ENCODE data around the gene DNM3. TPM values are rescaled to one million over a fixed set of nuclear protein-coding genes. Genes with fewer than 3 reads are reported as not detected.

The DNM3 gene
- total RNA-seq, 6 donors from 2014 or later: 7.1 to 30.4 (median 10.3) TPM

GRCh38 chr1:171994293-171994692, 153.0 kb downstream of the DNM3 start:
- no peak for TF ChIP-seq POLR2A (IDR thresholded peaks at IDR 0.05)
- TF ChIP-seq CTCF (IDR thresholded peaks at IDR 0.05): no peak
- TF ChIP-seq EP300 (IDR thresholded peaks at IDR 0.05): no peak
- TF ChIP-seq POLR2AphosphoS5 (IDR thresholded peaks at IDR 0.05): no peak
- DNase-seq (no peak), ATAC-seq (ENCODE audit: low FRiP score in 2 of 2) (no peak)
- 82 to 90% methylated on average over 2 of the region's 2 CpGs for WGBS, 2 donors
- Histone ChIP-seq H3K36me3 (no peaks in the 10 kb centered on the region), H3K4me1 (no peaks in the 10 kb centered on the region), H3K4me3 (no peak overlapping the region), H3K9me3 (no peaks in the 10 kb centered on the region), H3K27ac (no peak overlapping the region), H3K27me3 (no peaks in the 10 kb centered on the region)

- H3K36me3 ChIP-seq: no peaks in the 10 kb centered on the region
- WGBS, 2 donors: 93 to 96% methylated on average over 3 of the region's 3 CpGs
- DNase-seq (no peak), ATAC-seq (ENCODE audit: low FRiP score in 2 of 2) (no peak)
- no peak for TF ChIP-seq POLR2A (IDR thresholded peaks at IDR 0.05)
- TF ChIP-seq EP300 (IDR thresholded peaks at IDR 0.05): no peak
- TF ChIP-seq POLR2AphosphoS5 (IDR thresholded peaks at IDR 0.05): no peak
- TF ChIP-seq CTCF (IDR thresholded peaks at IDR 0.05): no peak
- no peaks in the 10 kb centered on the region for H3K4me1 ChIP-seq
- no peaks in the 10 kb centered on the region for H3K9me3 ChIP-seq
- no peak overlapping the region for H3K4me3 ChIP-seq
- H3K27me3 ChIP-seq: no peaks in the 10 kb centered on the region
- no peak overlapping the region for H3K27ac ChIP-seq
Measured at GRCh38 chr1:171995573-171995972, 154.3 kb downstream of the DNM3 start.

- no peaks in the 10 kb centered on the region for H3K36me3 ChIP-seq
- peaks cover 0 to 3% (median 0%) of the 10 kb centered on the region in 4 donors for H3K4me1 ChIP-seq
- no peak overlapping the region for H3K4me3 ChIP-seq
- H3K27me3 ChIP-seq: no peaks in the 10 kb centered on the region
- DNase-seq (no peak), ATAC-seq (ENCODE audit: low FRiP score in 2 of 2) (no peak)
- no peak overlapping the region for H3K27ac ChIP-seq
- no peaks in the 10 kb centered on the region for H3K9me3 ChIP-seq
- WGBS, 2 donors: 96 to 97% methylated on average over 1 of the region's 1 CpG
- no peak for TF ChIP-seq POLR2A (IDR thresholded peaks at IDR 0.05)
- no peak for TF ChIP-seq CTCF (IDR thresholded peaks at IDR 0.05)
- no peak for TF ChIP-seq POLR2AphosphoS5 (IDR thresholded peaks at IDR 0.05)
- no peak for TF ChIP-seq EP300 (IDR thresholded peaks at IDR 0.05)
Measured at GRCh38 chr1:171997936-171998335, 156.6 kb downstream of the DNM3 start.

GRCh38 chr1:171998711-171999110, 157.4 kb downstream of the DNM3 start:
- Histone ChIP-seq H3K4me3 (no peak overlapping the region), H3K36me3 (no peaks in the 10 kb centered on the region), H3K27ac (no peak overlapping the region), H3K4me1 (peaks cover 0 to 5% (median 0%) of the 10 kb centered on the region in 4 donors), H3K27me3 (no peaks in the 10 kb centered on the region), H3K9me3 (no peaks in the 10 kb centered on the region)
- no peak for ATAC-seq (ENCODE audit: low FRiP score in 2 of 2)
- 81 to 84% methylated on average over 2 of the region's 2 CpGs for WGBS, 2 donors
- TF ChIP-seq CTCF (IDR thresholded peaks at IDR 0.05): no peak
- no peak for TF ChIP-seq EP300 (IDR thresholded peaks at IDR 0.05)
- no peak for TF ChIP-seq POLR2AphosphoS5 (IDR thresholded peaks at IDR 0.05)
- TF ChIP-seq POLR2A (IDR thresholded peaks at IDR 0.05): no peak
- no peak for DNase-seq

GRCh38 chr1:171999756-172000155, 158.5 kb downstream of the DNM3 start:
- ATAC-seq (ENCODE audit: low FRiP score in 2 of 2): no peak
- TF ChIP-seq POLR2AphosphoS5 (IDR thresholded peaks at IDR 0.05) (no peak), CTCF (IDR thresholded peaks at IDR 0.05) (no peak), POLR2A (IDR thresholded peaks at IDR 0.05) (no peak), EP300 (IDR thresholded peaks at IDR 0.05) (no peak)

More at GRCh38 chr1:171999756-172000155, 158.5 kb downstream of the DNM3 start:
- Histone ChIP-seq H3K36me3 (no peaks in the 10 kb centered on the region), H3K27ac (no peak overlapping the region), H3K4me1 (peaks cover 0 to 5% (median 0%) of the 10 kb centered on the region in 4 donors), H3K9me3 (no peaks in the 10 kb centered on the region), H3K27me3 (no peaks in the 10 kb centered on the region), H3K4me3 (no peak overlapping the region)
- no peak for DNase-seq
- 87 to 89% methylated on average over 2 of the region's 2 CpGs for WGBS, 2 donors
